Liver (tissue), 9 donors: ENCODE results near the gene HORMAD2. TPM values are rescaled to one million over a fixed set of nuclear protein-coding genes. Genes with fewer than 3 reads are reported as not detected.

Experiments used
- DNase-seq: peaks from one replicate; pipeline ENCODE4 v3.0.0-alpha.2; 2017; ENCODE audit warnings: low spot score
- H3K27ac ChIP-seq, 2 donors: one replicate each; pipeline ENCODE4 v1.7.0; 2013; ENCODE audit warnings: inconsistent platforms in 2 of 2, low read length in 2 of 2, control low read depth in 1 of 2, low read depth in 1 of 2, mild to moderate bottlenecking in 1 of 2
- H3K27me3 ChIP-seq, 4 donors: one replicate each; pipeline versions ENCODE4 v1.6.1 to v1.7.0; 2013; ENCODE audit warnings: low read length in 3 of 4, inconsistent platforms in 1 of 4, mild to moderate bottlenecking in 1 of 4, moderate library complexity in 1 of 4; ENCODE audit not compliant: control insufficient read depth in 4 of 4, insufficient read depth in 4 of 4
- H3K36me3 ChIP-seq, 4 donors: one replicate each; pipeline versions ENCODE4 v1.6.1 to v1.7.0; 2013; ENCODE audit warnings: low read length in 3 of 4, mild to moderate bottlenecking in 3 of 4, low read depth in 1 of 4, moderate library complexity in 1 of 4; ENCODE audit not compliant: control insufficient read depth in 4 of 4, insufficient read depth in 3 of 4
- H3K4me1 ChIP-seq, 4 donors: one replicate each; pipeline versions ENCODE4 v1.6.1 to v1.7.0; 2013; ENCODE audit warnings: low read length in 3 of 4, mild to moderate bottlenecking in 3 of 4, moderate library complexity in 1 of 4; ENCODE audit not compliant: control insufficient read depth in 4 of 4, insufficient read depth in 4 of 4
- H3K4me3 ChIP-seq, 3 donors: one replicate each; pipeline versions ENCODE4 v1.6.1 to v1.7.0; 2013; ENCODE audit warnings: low read length in 3 of 3, control low read depth in 1 of 3, low read depth in 1 of 3, mild to moderate bottlenecking in 1 of 3
- H3K9ac ChIP-seq, 2 donors: one replicate each; pipeline ENCODE4 v1.7.0; 2013; ENCODE audit warnings: low read length in 2 of 2, mild to moderate bottlenecking in 2 of 2, moderate library complexity in 2 of 2, control low read depth in 1 of 2, low read depth in 1 of 2
- H3K9me3 ChIP-seq, 4 donors: one replicate each; pipeline versions ENCODE4 v1.6.1 to v1.7.0; 2013; ENCODE audit warnings: low read length in 3 of 4; ENCODE audit not compliant: control insufficient read depth in 4 of 4
- ATF3 ChIP-seq: IDR thresholded peaks from 2 replicates; pipeline ENCODE4 v1.6.1; 2016; ENCODE audit warnings: antibody characterized with exemption
- FOXA1 ChIP-seq: IDR thresholded peaks from 2 replicates; pipeline ENCODE4 v1.6.1; 2016; ENCODE audit warnings: antibody characterized with exemption
- FOXA2 ChIP-seq: IDR thresholded peaks from 2 replicates; pipeline ENCODE4 v1.6.1; 2016; ENCODE audit warnings: antibody characterized with exemption
- GABPA ChIP-seq, 2 donors: IDR thresholded peaks in 1 of 2; conservative IDR thresholded peaks in 1 of 2; 2 replicates each; pipeline ENCODE4 v1.6.1; 2016; ENCODE audit warnings: antibody characterized with exemption in 2 of 2, mild to moderate bottlenecking in 1 of 2, moderate library complexity in 1 of 2
- HNF4G ChIP-seq: IDR thresholded peaks from 2 replicates; pipeline ENCODE4 v1.6.1; 2016; ENCODE audit warnings: antibody characterized with exemption
- JUND ChIP-seq, 2 donors: IDR thresholded peaks; 2 replicates each; pipeline ENCODE4 v1.6.1; 2016; ENCODE audit warnings: antibody characterized with exemption in 2 of 2
- NR2F2 ChIP-seq: IDR thresholded peaks from 2 replicates; pipeline ENCODE4 v1.6.1; 2016; ENCODE audit warnings: antibody characterized with exemption
- RAD21 ChIP-seq, 2 donors: IDR thresholded peaks; 2 replicates each; pipeline ENCODE4 v1.6.1; 2016; ENCODE audit warnings: antibody characterized with exemption in 2 of 2, mild to moderate bottlenecking in 2 of 2
- RXRA ChIP-seq, 2 donors: IDR thresholded peaks; 2 replicates each; pipeline ENCODE4 v1.6.1; 2017 to 2018; ENCODE audit warnings: antibody characterized with exemption in 2 of 2, mild to moderate bottlenecking in 1 of 2
- SP1 ChIP-seq: IDR thresholded peaks from 2 replicates; pipeline ENCODE4 v1.6.1; 2018; ENCODE audit warnings: antibody characterized with exemption, mild to moderate bottlenecking
- WGBS: extraction: QIAGEN DNeasy Blood & Tissue Kit; methylation state at CpG from one replicate; pipeline ENCODE4 v1.1.7; 2013; 5-methylcytosine and 5-hydroxymethylcytosine counted together
- polyA plus RNA-seq, 2 donors: library from polyadenylated mRNA; stranded (reverse) in 1 of 2; unstranded in 1 of 2; fragments of 200-250 nt in 1 of 2; fragments of >200 nt in 1 of 2; fragmentation: Nextera tagmentation in 1 of 2; extraction: Ambion mirVana in 1 of 2; gene quantifications; one replicate each; pipeline versions ENCODE4 v1.2.1 to v1.2.3, GENCODE V29; 2013 to 2015
- total RNA-seq, 2 donors: library from RNA; depleted of rRNA; stranded (reverse); fragments of >200 nt; gene quantifications; one replicate each; pipeline ENCODE4 v1.2.3, GENCODE V29; 2014
- TF ChIP-seq, protein P1 (sequence below): IDR thresholded peaks from 2 replicates; pipeline ENCODE4 v1.6.1; 2016; ENCODE audit warnings: antibody characterized with exemption
- TF ChIP-seq, protein P2 (sequence below): IDR thresholded peaks from 2 replicates; pipeline ENCODE4 v1.6.1; 2016; ENCODE audit warnings: antibody characterized with exemption, mild to moderate bottlenecking
- donor health status: healthy.
- donor health status: healthy.
- donor health status: healthy.
- donor health status: healthy.
- donor health status: healthy.

The HORMAD2 gene
- total and polyA plus RNA-seq, 4 donors: 0.44 to 2.8 (median 0.47) TPM; not detected in 1

DNA sequence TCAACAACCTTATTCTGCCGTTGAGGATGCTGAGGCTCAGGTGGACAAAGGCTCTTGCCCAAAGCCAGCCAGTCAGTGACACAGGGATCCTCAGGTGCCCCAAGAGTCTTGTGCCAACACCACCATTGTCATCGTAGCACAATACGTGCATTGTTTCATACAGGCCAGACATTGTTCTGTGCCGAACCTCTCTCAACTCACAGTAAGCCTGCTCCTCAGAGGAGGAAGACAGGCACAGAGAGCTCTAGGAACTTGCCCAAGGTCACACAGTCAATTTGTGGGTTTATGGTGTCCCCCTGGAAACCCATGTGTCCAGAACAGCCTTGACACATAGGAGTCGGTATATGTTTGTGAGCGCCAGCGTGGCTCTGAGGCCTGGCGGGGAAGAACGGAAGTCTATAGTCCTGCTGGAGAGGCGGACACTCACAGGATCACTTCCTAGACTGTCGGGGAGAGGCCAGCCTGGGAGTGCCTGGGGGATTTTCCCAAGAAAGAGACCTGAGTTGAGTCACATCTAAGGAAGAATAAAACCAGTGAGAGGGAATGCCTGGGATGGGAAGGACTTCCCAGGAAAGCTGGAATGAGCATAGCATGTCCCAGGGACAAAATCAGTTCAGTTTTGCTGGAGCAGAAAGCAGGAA is 146.0 kb downstream of the HORMAD2 start:
- Histone ChIP-seq H3K27me3 (peaks cover 0 to 3% (median 0%) of the 10 kb centered on the region in 4 donors), H3K27ac (no peak overlapping the region), H3K4me1 (no peaks in the 10 kb centered on the region), H3K4me3 (no peak overlapping the region), H3K36me3 (no peaks in the 10 kb centered on the region), H3K9me3 (no peaks in the 10 kb centered on the region), H3K9ac (no peak overlapping the region)
- WGBS: 88% methylated on average over 11 of the region's 11 CpGs
- no peak for DNase-seq
- TF ChIP-seq FOXA2 (no peak), FOXA1 (no peak), SP1 (no peak), ATF3 (no peak), NR2F2 (no peak), JUND (IDR thresholded peaks at IDR 0.05) (no peak), GABPA (IDR thresholded peaks at IDR 0.05 in 1 of 2, conservative IDR thresholded peaks at IDR 0.05 in 1 of 2) (no peak), RXRA (IDR thresholded peaks at IDR 0.05) (no peak), RAD21 (IDR thresholded peaks at IDR 0.05) (no peak), HNF4G (no peak)
- TF ChIP-seq, protein P1, sequence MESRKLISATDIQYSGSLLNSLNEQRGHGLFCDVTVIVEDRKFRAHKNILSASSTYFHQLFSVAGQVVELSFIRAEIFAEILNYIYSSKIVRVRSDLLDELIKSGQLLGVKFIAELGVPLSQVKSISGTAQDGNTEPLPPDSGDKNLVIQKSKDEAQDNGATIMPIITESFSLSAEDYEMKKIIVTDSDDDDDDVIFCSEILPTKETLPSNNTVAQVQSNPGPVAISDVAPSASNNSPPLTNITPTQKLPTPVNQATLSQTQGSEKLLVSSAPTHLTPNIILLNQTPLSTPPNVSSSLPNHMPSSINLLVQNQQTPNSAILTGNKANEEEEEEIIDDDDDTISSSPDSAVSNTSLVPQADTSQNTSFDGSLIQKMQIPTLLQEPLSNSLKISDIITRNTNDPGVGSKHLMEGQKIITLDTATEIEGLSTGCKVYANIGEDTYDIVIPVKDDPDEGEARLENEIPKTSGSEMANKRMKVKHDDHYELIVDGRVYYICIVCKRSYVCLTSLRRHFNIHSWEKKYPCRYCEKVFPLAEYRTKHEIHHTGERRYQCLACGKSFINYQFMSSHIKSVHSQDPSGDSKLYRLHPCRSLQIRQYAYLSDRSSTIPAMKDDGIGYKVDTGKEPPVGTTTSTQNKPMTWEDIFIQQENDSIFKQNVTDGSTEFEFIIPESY: no peak
- TF ChIP-seq, protein P2, sequence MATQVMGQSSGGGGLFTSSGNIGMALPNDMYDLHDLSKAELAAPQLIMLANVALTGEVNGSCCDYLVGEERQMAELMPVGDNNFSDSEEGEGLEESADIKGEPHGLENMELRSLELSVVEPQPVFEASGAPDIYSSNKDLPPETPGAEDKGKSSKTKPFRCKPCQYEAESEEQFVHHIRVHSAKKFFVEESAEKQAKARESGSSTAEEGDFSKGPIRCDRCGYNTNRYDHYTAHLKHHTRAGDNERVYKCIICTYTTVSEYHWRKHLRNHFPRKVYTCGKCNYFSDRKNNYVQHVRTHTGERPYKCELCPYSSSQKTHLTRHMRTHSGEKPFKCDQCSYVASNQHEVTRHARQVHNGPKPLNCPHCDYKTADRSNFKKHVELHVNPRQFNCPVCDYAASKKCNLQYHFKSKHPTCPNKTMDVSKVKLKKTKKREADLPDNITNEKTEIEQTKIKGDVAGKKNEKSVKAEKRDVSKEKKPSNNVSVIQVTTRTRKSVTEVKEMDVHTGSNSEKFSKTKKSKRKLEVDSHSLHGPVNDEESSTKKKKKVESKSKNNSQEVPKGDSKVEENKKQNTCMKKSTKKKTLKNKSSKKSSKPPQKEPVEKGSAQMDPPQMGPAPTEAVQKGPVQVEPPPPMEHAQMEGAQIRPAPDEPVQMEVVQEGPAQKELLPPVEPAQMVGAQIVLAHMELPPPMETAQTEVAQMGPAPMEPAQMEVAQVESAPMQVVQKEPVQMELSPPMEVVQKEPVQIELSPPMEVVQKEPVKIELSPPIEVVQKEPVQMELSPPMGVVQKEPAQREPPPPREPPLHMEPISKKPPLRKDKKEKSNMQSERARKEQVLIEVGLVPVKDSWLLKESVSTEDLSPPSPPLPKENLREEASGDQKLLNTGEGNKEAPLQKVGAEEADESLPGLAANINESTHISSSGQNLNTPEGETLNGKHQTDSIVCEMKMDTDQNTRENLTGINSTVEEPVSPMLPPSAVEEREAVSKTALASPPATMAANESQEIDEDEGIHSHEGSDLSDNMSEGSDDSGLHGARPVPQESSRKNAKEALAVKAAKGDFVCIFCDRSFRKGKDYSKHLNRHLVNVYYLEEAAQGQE: no peak

Other genes starting within 250 kb of the HORMAD2 start
- 10 to 100 TPM; 36.0 to 43.7 TPM for gene ASCC2, start 242.2 kb upstream of the HORMAD2 start, total RNA-seq
- gene ASCC2, start 242.2 kb upstream of the HORMAD2 start, polyA plus RNA-seq: 10 to 100 TPM; 34.6 to 41.4 TPM
- gene MTMR3, start 197.3 kb upstream of the HORMAD2 start, total RNA-seq: 10 to 100 TPM; 27.0 to 38.8 TPM
- 1 to 10 TPM; 6.0 to 7.2 TPM for gene MTMR3, start 197.3 kb upstream of the HORMAD2 start, polyA plus RNA-seq
- under 1 TPM; 0.08 to 0.09 TPM for gene LIF, start 166.3 kb downstream of the HORMAD2 start, total RNA-seq
- gene LIF, start 166.3 kb downstream of the HORMAD2 start, polyA plus RNA-seq: under 1 TPM in 1 of 2 donors, not detected in 1; 0.10 TPM
- under 1 TPM; 0.25 to 0.84 TPM for gene OSM, start 186.4 kb downstream of the HORMAD2 start, total RNA-seq
- under 1 TPM in 1 of 2 donors, not detected in 1; 0.09 TPM for gene OSM, start 186.4 kb downstream of the HORMAD2 start, polyA plus RNA-seq
- 1 to 10 TPM; 1.8 to 2.5 TPM for gene CASTOR1, start 209.0 kb downstream of the HORMAD2 start, total RNA-seq
- 1 to 10 TPM; 2.2 to 5.4 TPM for gene CASTOR1, start 209.0 kb downstream of the HORMAD2 start, polyA plus RNA-seq
- gene TBC1D10A, start 246.5 kb downstream of the HORMAD2 start, total RNA-seq: 1 to 10 TPM; 3.6 to 8.2 TPM
- gene TBC1D10A, start 246.5 kb downstream of the HORMAD2 start, polyA plus RNA-seq: 1 to 10 TPM; 8.2 to 9.2 TPM